HL-60 (cell line): ENCODE results near the gene HDAC9.
A peak's percentile ranks its signal among the peaks of the same experiment; 100 is the strongest.

Experiments
- DNase-seq, 2 experiments: peaks; one replicate each; pipeline ENCODE4 v3.0.0-alpha.2; 2010 to 2020; ENCODE audit warnings: low read depth in 1 of 2, low spot score in 1 of 2
- H3K27ac ChIP-seq: fragments of 250-450 bp; sonication (Bioruptor Pico); replicated peaks from 2 replicates; pipeline ENCODE4 v1.5.1; 2020; ENCODE audit warnings: mild to moderate bottlenecking, moderate library complexity
- H3K27me3 ChIP-seq: fragments of 250-450 bp; sonication (Bioruptor Pico); 2 replicates; pipeline ENCODE4 v1.5.1; 2021; ENCODE audit warnings: mild to moderate bottlenecking, moderate library complexity; ENCODE audit not compliant: insufficient read depth, poor library complexity, severe bottlenecking
- H3K4me3 ChIP-seq: replicated peaks from 2 replicates; pipeline ENCODE4 v1.5.1; 2011; ENCODE audit warnings: mild to moderate bottlenecking, control low read depth, low read length; ENCODE audit not compliant: insufficient read depth
- GABPA ChIP-seq: IDR thresholded peaks from 2 replicates; pipeline ENCODE4 v1.6.1; 2012; ENCODE audit warnings: low read depth
- POLR2AphosphoS5 ChIP-seq: IDR thresholded peaks from 2 replicates; pipeline ENCODE4 v1.6.1; 2012; ENCODE audit warnings: low read depth
- REST ChIP-seq: IDR thresholded peaks from 2 replicates; pipeline ENCODE4 v1.6.1; 2012; ENCODE audit warnings: low read depth; ENCODE audit not compliant: insufficient replicate concordance
- SPI1 ChIP-seq: IDR thresholded peaks from 2 replicates; pipeline ENCODE4 v1.6.1; 2012; ENCODE audit warnings: low read depth, mild to moderate bottlenecking, borderline replicate concordance
- TF ChIP-seq, protein P1 (sequence below): IDR thresholded peaks from one replicate; pipeline ENCODE4 v1.5.1; 2011; ENCODE audit warnings: low read length, control low read depth, inconsistent platforms; ENCODE audit not compliant: insufficient read depth

Gene HDAC9

DNA sequence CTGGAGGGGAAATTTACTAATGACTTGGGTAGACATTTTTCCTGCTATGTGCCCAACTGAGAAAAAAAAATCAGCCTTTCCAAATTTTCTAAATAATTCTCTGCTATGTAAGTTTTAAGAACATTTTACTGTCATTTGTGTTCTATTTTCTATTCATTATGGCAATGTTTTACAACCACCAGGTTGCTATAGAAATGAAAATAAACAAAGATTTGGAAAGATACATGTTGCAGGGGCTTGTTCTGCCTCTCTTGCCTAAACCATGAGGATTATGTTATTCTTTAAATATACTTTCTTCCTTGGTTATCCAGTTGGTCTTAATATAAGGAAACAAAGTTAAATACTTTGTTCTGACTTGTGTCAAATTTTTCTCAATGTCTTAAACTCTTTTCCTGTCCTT lies 364.7 kb downstream of the HDAC9 start:
- TF ChIP-seq, protein P1, sequence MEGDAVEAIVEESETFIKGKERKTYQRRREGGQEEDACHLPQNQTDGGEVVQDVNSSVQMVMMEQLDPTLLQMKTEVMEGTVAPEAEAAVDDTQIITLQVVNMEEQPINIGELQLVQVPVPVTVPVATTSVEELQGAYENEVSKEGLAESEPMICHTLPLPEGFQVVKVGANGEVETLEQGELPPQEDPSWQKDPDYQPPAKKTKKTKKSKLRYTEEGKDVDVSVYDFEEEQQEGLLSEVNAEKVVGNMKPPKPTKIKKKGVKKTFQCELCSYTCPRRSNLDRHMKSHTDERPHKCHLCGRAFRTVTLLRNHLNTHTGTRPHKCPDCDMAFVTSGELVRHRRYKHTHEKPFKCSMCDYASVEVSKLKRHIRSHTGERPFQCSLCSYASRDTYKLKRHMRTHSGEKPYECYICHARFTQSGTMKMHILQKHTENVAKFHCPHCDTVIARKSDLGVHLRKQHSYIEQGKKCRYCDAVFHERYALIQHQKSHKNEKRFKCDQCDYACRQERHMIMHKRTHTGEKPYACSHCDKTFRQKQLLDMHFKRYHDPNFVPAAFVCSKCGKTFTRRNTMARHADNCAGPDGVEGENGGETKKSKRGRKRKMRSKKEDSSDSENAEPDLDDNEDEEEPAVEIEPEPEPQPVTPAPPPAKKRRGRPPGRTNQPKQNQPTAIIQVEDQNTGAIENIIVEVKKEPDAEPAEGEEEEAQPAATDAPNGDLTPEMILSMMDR = no peak
- TF ChIP-seq SPI1 = no peak
- no peak for TF ChIP-seq REST
- TF ChIP-seq GABPA = no peak
- no peak for TF ChIP-seq POLR2AphosphoS5
- Histone ChIP-seq H3K27ac (no peak overlapping the region), H3K27me3 (no peaks in the 10 kb centered on the region), H3K4me3 (no peak overlapping the region)
- DNase-seq = no peak

- Histone ChIP-seq H3K4me3 (no peak overlapping the region), H3K27ac (no peak overlapping the region), H3K27me3 (no peaks in the 10 kb centered on the region)
- no peak for DNase-seq
- TF ChIP-seq, protein P1 = no peak
- TF ChIP-seq GABPA (no peak), POLR2AphosphoS5 (no peak), SPI1 (no peak)
These were observed 366.1 kb downstream of the HDAC9 start for GRCh38 chr7:18861514-18862118.

DNA sequence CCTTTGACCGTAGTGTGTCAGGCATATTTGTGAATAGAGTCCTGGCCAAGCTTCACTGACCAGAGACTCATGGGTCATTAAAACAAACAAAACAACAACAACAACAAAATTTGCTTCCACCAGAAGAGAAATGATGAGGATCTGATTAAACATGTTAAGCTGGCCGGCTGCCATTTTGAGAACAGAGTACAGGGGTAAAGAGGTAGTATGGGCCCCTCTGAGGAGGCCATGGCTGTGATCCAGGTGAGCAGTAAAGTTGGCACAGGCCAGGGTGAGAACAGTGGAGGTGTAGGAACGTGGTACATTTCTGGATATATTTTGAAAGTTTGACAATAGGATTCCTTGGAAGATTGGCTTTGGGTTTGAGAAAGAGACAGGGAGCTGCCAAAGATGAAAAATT lies 369.4 kb downstream of the HDAC9 start:
- TF ChIP-seq GABPA (no peak), SPI1 (no peak)
- TF ChIP-seq, protein P1 = no peak
- Histone ChIP-seq H3K27me3 (no peaks in the 10 kb centered on the region), H3K4me3 (no peak overlapping the region), H3K27ac (no peak overlapping the region)
- DNase-seq = no peak

GRCh38 chr7:18866359-18867036 lies 370.9 kb downstream of the HDAC9 start:
- DNase-seq = peak in 1 of 2 experiments; percentile 22
- no peak for TF ChIP-seq GABPA
- TF ChIP-seq POLR2AphosphoS5 = no peak
- TF ChIP-seq REST = no peak
- TF ChIP-seq, protein P1 = no peak
- no peak for TF ChIP-seq SPI1
- no peak overlapping the region for H3K27ac ChIP-seq
- no peak overlapping the region for H3K4me3 ChIP-seq
- H3K27me3 ChIP-seq = no peaks in the 10 kb centered on the region
